GM19099 (cell line): ENCODE data around the gene LRRK1.

Experiments
- POLR2A ChIP-seq: IDR thresholded peaks from 3 replicates; pipeline ENCODE4 v1.6.1; 2011; ENCODE audit warnings: low read depth; ENCODE audit not compliant: insufficient read length; ENCODE audit errors: extremely low read depth

LRRK1 gene

DNA sequence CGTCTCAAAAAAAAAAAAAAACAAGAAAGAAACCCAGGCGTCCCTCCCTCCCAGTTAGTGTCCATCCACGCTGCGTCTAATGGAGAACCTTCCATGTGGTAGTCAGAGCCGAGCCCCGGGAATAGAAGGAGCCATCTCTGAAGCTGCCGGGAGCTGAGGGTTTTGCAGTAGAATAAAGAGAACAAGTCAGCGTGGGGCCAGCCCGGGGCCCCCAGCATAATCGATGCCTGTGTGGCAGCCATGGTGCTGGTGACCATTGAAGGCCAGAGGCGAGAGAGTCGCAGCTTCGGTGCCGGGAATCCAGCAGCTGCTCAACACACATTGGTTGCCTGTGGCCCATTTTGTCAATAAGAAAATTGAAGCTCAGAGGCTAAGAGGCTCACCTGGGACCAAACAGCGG is 181.0 kb downstream of the LRRK1 start:
- no peak for TF ChIP-seq POLR2A

GRCh38 chr15:101100593-101101442 is 181.7 kb downstream of the LRRK1 start:
- no peak for TF ChIP-seq POLR2A

DNA sequence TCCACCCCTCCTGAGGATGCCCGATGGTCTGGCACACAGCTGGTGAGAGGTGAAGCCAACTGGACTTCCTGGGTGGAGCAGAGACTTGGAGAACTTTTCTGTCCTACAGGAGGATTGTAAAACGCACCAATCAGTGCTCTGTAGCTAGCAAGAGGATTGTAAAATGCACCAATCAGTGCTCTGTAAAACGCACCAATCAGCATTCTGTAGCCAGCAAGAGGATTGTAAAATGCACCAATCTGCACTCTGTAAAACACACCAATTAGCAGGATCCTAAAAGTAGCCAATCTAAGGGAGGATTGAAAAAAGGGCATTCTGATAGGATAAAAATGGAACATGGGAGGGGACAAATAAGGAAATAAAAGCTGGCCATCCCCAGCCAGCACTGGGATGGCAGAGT is 182.5 kb downstream of the LRRK1 start:
- TF ChIP-seq POLR2A, result no peak

GRCh38 chr15:101102746-101103145 is 183.6 kb downstream of the LRRK1 start:
- no peak for TF ChIP-seq POLR2A

DNA sequence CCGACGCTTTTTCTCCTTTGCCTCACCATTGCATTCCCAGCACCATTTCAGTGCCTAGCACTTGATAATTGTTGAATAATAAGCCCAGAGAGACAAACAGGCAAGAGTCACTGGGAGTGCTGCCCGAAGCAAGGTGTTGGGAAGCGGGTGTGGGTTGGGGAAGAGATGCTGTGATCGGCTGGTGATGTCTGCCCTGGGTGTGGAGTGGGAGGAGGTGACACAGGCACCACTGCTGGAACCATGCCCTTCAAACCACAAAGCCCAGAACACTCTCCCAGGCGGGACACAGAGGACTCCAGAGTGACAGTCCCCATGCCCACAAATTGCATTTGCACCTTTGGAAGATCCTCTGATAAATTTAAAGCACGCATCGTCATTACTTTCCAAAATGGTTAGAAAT is 184.4 kb downstream of the LRRK1 start:
- TF ChIP-seq POLR2A, result no peak

DNA sequence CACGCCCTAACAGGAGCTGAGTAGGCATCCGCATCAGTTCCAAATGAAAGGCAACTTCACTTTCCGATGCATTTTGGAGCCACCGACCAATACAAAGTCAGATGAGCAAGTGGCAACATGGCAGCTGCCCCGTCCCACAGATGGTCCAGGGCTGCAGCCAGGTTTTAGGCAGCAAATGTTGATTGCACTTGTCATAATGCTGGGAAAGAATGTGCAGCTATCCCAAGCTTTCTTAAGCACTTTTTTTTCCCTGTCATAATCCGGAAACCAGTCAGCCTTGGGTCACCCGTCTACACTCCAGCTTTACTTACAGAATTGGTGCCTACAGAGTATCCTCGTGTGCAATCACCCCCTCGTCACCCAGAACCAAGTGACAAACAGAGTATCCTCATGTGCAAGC is 185.0 kb downstream of the LRRK1 start:
- TF ChIP-seq POLR2A, result no peak

GRCh38 chr15:101105059-101105891 is 186.1 kb downstream of the LRRK1 start:
- TF ChIP-seq POLR2A, result no peak

DNA sequence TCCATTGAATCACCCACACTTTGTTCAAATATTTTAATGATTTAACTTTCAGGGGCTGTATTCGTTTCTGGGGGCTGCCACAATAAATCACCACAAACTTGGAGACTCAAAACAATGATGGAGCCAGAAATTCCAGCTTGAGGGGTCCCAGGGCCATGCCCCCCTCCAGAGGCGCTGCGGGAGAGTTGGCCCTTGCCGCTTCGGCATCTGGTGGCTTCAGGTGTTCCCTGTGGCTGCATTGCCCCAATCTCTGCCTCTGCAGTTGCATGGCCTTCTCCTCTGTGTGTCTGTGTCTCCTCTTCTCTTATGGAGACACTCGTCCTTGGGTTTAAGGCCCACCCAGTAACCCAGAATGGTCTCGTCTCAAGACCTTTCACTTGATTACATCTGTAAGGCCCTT is 187.9 kb downstream of the LRRK1 start:
- TF ChIP-seq POLR2A, result no peak

DNA sequence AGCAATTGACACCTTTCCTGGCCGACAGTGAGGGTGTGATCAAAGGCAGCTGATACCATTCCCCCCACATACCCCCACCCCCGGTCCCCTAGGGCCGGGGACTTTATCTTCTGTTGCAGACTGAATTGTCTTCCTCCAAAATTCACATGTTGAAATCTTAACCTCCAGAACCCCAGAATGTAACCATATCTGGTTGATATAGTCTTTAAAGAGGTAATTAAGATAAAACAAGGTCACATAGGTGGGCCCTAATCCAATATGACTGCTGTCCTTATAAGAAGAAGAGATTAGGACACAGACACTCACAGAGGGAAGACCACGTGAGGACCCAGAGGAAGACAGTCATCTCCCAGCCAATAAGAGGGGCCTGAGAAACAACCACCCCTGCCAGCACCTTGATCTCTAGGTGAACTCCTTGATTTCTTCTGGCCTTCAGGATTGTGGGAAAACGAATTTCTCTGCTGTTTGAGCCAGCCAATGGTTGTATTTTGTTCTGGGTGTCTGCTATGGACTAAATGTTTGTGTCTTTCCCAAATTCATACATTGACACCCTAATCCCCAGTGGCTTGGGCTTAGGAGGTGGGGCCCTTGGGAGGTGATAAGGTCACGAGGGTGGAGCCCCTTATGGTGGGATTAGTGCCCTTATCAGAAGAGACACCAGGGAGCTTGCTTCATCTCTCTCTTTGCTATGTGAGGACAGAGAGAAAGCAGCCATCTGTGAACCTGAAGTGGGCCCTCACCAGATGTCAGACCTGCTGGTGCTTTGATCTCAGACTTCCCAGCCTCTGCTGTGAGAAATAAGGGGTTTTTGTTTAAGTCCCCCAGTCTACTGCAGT is 188.7 kb downstream of the LRRK1 start:
- TF ChIP-seq POLR2A, result no peak

DNA sequence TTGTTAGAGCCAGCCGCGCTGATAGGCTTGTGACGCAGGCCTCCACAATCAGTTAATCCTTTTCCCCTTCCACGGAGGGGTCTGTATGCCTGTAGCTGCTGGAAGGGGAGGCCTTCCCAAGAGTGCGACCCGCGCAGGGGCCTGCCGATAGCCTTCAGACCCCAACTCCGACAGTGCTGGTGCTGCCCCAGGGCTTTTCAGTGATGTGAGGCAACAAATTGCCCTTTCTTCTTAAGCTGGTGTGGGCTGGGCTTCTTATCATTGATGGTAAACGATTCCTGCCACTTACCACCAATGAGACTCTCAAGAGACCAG is 189.3 kb downstream of the LRRK1 start:
- no peak for TF ChIP-seq POLR2A

DNA sequence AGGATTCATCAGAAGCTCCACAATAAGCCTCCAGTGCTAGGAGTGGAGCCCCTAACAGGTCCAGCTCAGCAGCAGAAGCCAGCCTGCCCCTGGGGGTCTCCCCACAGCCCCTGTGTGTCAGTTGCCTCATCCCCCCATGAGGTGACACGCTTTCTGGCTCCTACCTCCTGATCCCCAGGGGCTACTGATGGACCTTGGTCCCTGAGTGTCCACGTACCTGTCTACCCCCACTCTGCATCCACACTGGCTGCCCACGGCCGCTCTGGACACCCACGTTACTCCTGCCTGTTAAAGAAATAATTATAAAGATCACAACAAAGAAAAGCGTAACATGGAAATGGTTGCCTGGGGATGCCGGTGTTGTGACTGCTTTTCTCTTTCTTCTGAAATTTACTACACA is 189.6 kb downstream of the LRRK1 start:
- TF ChIP-seq POLR2A, result no peak

DNA sequence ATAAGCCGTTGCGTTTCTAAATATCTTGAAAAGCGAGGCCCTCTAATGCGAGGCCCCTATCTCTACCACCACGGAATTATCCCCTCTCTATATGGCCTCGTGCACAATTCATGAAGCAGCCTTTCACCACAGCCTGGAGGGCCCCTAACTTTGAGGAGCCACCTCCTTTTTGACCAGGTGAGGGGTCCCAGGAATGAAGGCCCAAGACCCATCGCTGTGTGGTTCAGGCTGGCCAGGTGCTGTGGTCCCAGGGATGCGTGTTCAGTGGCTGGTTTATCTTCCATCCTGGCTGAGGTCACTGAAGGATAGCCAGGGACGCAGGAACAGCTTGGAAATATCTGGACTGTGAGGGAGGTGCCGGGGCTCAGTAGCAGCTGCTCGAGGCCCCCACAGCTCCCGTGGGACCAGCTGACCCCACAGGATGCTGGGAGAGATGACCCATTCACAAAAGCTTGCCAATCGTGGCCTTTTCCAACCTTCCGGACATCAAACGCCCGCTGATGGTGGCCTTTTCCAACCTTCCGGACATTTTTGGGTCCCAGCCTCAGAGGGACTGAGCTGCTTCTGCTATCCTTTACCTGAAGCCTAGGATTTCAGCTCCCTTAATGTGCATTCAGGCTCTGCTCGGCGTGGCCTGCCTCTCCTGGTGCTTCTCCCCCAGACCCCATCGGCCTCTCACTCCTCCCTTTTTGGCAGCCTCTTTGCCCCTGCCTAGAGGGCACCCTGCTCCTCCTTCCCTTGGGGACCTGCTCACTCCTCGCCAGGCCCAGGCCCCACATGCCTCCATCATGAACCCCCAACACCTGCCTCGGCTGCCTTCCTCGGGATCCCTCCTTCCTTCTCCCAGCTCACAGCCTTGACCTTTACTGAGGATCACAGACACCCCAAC is 191.8 kb downstream of the LRRK1 start:
- no peak for TF ChIP-seq POLR2A

GRCh38 chr15:101111570-101112262 is 192.6 kb downstream of the LRRK1 start:
- TF ChIP-seq POLR2A, result no peak
